ENCODE results near the gene WDR37.
A peak's percentile ranks its signal among the peaks of the same experiment; 100 is the strongest.
"Not testable (repeated sequence)": the region's sequence is repeated elsewhere in the genome, so short reads cannot be mapped to it uniquely, and the experiment has no call there.

The WDR37 gene

DNA sequence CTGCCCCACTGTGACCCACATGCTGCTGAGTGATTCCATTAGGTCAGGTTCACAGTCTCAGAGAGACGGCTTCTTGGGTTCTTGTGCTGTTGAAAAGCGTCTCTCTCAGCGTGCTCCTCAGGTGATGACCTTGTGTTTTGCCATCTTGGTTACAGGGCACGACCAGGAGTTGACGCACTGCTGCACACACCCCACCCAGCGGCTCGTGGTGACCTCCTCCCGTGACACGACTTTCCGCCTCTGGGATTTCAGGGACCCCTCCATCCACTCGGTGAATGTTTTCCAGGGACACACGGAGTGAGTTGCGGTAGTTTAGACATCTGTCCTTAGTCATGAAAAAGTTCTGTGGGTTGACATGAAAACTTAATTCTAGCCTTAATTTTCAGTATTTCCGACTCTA lies 48.8 kb downstream of the WDR37 start:
- ATAC-seq = no peak
- DNase-seq = no peak

DNA sequence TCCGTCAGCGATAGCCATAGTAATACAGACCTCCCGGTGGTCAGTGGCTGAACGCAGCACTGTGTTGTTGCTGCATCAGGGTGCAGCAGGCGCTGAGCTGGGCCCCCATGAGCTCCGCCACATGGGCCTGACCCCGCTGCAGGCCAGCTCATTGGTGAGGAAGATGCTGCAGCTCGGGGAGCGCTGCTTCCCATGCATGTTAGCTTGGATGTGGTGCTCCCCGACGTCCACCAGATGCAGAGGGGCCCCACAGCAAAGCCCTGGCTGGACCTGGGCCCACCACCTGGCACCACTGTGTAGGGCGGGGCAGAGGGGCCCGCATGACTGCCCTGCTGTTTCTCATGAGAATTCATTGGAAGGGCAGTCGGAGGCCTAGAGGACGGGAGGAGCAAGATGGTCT lies 50.8 kb downstream of the WDR37 start:
- DNase-seq (no peak), ATAC-seq (no peak)

DNA sequence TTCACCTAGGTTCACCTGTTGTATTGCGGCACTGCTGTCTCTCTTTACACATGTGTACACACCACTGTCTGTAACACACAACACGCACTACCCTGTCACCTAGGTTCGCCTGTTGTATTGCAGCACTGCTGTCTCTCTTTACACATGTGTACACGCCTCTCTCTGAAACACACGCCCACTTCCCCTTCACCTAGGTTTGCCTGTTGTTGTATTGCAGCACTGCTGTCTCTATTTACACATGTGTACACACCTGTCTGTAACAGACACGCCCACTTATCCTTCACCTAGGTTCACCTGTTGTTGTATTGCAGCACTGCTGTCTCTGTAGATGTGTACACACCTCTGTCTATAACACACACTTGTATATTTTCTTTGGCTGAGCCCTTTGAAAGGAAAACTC lies 51.5 kb downstream of the WDR37 start:
- ATAC-seq (no peak), DNase-seq (no peak)

DNA sequence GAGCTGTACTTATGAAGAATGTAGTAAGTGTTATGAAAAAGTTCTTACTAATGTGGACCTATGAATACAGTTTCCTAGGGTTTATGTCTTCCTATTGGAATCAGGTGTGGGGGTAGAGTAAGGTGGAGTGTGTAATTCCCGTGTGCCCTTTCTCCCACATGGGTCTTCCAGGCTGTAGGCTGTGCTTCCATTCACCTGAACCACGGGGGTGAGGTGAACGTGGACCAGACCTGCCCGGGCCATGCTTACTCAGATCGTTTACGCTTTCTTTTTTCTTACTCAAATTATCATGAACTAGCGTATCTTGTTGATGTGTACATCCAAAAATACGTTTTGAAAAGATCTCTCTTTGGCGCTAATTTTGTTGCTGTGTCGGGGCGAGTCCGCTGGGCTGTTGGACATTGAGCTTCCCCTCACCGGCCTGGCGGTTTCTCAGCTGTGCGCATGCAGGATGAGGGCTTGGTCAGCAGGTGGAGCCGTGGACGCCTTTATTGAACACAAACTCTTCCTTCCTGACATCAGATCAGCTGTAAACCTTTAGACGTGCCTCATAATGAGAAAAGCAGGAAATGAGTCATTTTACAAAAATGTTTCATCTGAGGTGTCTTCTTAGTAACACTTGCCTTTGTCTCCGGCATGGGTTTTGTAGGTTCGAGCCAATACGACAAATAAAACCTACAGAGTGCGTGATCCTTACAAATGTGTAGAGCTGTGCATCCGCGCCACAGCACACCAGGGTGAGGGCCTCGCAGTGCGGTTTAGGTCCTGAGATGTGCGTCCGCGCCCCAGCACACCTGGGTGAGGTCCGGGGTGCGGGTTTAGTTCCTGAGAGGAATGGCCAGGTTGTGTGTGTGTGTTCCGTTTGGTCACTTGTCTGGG lies 53.8 kb downstream of the WDR37 start:
- ATAC-seq = peak; percentile 92

DNA sequence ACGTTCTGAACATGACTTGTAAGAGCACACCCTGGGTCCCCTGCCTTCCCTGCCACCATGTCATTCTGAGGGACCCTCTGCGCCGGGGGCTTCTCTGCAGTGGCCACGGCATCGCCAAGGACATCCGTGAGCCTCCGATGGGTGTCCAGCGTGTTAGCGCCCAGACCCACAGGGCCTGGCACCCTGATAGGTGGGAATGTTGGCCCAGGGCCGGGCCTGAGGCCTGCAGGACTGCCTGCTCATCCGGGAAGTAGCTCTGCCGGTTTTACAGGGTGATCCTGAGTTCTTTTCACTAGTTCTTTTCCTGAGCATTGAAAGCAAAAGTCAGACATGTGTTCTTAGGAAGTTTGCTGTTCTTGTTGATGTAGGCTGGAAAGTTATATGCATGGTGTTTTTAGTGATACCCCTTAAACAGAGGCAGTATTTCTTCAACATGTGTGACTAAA lies 54.5 kb downstream of the WDR37 start:
- ATAC-seq = peak; percentile 10
- DNase-seq = no peak

More for the DNA sequence above, 53.8 kb downstream of the WDR37 start:
- peak; percentile 78 for DNase-seq

DNA sequence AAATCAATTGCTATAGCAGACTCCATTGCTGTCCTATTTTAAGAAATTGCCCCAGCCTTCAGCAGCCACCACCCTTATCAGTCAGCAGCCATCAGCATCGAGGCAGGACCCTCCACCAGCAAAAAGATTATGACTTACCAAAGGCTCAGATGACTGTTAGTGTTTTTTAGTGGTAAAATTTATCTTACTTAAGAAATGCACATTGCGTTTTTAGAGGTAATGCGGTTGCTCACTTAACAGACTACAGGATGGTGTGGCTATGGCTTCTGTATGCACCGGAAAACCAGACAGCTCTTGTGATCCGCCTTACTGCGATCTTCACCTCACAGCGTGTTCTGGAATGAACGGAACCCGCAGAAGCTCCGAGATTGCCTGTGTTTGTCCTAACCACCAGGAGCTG lies 58.1 kb downstream of the WDR37 start:
- DNase-seq = no peak
- no peak for ATAC-seq

DNA sequence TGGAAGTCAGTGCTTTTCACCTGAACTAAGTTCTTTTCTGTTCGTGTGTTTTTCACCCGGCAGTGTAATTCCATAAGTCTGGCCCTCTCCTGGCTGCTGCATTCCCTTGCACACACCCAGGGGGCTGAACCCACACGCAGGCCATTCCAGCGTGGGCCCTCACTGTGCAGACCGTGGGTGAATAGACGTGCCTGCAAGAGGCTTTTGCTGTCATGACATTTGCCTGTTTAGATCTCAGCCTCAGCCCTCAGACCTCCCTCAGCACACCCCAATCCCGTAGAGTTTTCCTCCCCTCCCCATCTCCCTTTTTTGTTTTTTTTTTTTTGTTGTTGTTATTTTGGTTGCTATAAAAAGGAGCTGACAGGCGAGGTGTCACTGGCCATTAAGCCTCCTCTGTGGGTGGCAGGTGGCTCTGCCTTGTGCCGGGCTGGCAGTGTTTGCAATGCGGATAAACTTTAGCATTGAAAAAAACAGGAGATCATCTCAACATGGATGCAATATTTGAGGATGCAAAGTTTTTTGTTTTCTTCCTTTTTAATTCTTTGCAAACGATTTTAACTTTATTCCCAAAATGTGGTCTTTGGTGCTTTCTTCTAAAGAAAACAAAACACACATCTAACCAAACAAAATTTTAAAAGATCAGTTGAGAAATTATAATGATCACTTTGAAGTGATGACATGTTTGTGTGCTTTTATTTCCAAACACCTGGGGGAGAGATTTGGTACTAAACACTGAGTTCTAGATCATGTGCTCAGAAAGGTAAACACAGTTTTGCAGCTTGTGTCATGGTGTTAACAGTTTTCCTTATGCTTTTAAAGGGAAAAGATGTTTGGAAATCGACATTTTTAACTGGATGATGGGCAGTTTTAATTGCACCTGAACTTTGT lies 58.8 kb downstream of the WDR37 start:
- ATAC-seq (no peak), DNase-seq (no peak)

DNA sequence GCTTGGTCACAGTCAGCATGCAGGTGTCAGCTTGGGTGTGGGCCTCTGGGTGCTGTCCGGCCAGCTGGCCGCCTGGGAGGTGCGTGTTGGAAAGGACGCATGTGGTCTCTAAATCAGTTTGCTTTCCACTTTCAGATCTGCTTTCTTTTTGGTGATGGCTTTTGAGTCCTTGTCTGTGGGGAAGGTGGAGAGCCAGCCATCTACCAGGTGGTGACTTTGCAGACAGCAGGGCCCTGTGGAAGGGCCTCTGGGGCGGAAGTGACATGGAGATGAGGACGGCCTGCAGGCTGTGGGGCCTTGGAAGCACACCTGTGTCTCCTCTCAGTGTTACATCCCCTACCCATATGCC lies 59.4 kb downstream of the WDR37 start:
- no peak for DNase-seq
- no peak for ATAC-seq

DNA sequence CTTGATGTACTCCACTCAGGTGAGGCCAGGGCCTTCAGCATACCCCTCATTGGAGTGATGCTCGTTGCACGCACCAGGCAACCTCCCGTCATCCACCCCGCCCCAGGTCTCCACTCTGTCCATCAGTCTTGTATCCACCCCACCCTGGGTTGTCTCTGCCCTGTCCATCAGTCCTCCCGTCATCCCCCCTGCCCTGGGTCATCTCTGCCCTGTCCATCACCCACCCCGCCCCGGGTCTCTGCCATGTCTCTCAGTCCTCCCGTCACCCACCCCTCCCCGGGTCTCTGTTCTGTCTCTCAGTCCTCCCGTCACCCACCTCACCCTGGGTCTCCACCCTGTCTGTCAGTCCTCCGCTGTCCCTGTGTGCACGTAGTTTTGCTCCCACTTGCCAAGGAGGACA lies 59.9 kb downstream of the WDR37 start:
- ATAC-seq (no peak), DNase-seq (no peak)

DNA sequence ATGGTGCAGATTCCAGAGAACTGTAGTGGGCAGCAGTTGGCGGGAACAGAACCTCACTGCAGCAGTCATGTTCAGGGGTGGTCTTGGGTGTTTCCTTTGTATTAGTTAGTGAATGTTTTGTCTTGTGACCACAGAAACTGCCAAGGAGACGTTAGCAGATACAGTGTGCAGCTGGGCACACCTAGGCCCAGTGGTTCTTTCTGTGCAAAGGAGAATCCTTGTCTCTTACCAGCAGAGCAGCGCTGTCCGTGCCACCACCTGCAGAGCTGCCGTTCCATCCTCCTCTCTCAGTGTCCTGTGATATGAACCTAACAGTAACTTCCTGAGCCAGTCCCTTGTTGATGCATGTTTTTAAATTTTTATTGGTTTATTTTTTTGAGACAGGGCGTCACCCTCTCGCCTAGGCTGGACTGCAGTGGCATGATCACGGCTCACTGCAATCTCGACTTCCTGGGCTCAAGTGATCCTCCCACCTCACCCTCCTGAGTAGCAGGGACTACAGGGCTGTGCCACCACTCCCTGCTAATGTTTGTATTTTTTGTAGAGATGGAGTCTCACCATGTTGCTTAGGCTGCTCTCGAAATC lies 60.6 kb downstream of the WDR37 start:
- ATAC-seq = no peak
- DNase-seq = no peak

DNA sequence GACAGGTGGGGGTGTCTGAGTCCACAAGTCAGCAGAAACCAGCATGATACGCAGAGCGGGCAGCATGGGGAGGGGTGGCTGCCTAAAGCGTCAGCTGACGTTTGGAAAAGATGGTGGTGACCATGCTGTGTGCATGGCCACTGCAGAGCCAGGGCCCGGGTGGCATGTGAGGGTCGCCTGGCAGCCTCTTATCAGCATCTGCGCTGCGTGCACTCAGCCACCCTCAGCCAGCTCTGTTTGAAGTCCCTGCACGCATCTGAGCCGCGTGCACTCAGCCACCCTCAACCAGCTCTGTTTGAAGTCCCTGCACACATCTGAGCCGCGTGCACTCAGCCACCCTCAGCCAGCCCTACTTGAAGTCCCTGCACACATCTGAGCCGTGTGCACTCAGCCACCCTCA lies 61.5 kb downstream of the WDR37 start:
- ATAC-seq (no peak), DNase-seq (no peak)

DNA sequence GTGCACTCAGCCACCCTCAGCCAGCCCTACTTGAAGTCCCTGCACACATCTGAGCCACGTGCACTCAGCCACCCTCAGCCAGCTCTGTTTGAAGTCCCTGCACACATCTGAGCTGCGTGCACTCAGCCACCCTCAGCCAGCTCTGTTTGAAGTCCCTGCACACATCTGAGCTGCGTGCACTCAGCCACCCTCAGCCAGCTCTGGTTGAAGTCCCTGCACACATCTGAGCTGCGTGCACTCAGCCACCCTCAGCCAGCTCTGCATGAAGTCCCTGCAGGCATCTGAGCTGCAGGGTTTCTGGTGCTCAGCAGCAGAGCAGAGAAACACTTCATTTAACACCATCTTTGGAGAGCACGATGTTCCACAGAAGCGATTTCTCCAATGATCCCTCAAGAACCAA lies 62.1 kb downstream of the WDR37 start:
- not testable (repeated sequence) for ATAC-seq, DNase-seq

DNA sequence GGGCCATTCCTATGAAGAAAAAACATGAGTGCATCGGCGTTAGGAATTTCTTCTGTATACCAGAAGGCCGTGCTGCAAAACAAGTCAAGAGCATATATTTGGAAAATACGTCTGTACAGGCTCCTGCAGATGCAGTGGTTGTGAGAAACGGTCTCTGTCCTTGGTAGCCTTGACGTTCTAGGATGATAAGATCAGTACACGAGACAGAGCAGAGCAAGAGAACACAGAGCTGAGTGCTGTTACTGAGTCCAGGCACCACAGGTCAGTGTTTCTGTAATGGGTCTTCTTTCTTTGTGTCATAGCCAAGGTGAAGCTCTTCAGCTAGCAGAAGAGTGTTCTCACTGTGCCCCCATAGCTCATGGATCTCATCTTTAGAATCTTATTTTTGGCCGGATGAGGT lies 62.8 kb downstream of the WDR37 start:
- DNase-seq = no peak
- ATAC-seq = no peak

DNA sequence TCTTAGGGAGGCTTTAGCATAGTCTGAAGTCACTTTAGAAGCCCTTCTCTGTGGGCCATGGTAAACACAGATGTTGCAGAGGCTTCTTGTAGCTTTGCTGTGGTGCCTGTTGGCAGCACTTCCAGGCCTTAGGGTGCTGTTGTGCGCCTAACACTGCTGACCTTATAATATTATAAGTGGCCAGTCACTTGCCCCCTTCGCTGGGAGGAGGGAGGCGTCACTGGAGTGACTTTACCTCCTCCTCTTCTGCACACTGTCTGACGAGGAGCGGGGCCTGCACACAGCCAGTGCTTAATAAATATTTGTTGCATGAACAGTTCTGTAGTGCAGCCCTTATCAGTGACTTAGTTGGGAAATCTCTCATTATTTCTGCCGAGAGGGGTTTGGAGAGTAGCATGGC lies 63.3 kb downstream of the WDR37 start:
- DNase-seq = no peak
- no peak for ATAC-seq

DNA sequence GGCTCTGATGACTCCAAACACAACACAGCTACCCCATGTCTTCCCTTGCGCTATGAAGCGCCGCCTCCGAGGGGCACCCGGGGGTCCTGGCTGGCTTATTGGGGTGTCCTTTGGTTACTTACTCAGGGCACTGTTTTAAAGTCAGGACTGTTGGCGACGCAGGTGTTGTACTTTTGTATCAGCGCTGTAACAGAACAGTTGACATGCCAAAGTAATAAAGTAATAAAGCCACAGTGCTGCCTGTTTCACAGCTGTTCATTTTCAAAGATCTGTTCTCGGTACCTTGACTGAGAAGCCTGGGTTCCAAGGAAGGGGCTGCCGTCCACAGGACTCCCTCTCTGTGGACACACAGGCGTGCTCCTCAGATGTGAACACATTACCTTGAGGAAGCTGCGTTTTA lies 64.1 kb downstream of the WDR37 start:
- no peak for DNase-seq
- no peak for ATAC-seq

DNA sequence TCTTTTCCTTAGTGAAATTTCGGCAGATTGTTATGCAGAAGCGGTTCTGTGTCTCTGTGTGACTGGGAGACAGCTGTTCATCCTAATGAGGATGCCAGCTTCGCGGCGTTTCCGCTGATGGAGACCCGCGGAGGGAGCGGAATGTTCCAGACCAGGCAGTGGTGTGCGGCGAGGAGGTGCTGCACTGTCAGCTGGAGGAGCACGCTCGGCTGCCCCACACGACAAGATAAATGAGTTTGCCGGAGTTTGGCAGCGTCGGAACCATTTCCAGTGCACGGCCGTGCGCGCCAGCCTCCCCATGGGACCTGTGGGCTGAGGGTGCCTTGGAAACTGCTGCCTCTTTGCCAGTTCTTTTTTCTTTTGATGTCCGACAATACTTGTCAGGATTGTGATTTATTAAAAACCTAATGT lies 64.6 kb downstream of the WDR37 start:
- DNase-seq = no peak
- ATAC-seq = no peak

DNA sequence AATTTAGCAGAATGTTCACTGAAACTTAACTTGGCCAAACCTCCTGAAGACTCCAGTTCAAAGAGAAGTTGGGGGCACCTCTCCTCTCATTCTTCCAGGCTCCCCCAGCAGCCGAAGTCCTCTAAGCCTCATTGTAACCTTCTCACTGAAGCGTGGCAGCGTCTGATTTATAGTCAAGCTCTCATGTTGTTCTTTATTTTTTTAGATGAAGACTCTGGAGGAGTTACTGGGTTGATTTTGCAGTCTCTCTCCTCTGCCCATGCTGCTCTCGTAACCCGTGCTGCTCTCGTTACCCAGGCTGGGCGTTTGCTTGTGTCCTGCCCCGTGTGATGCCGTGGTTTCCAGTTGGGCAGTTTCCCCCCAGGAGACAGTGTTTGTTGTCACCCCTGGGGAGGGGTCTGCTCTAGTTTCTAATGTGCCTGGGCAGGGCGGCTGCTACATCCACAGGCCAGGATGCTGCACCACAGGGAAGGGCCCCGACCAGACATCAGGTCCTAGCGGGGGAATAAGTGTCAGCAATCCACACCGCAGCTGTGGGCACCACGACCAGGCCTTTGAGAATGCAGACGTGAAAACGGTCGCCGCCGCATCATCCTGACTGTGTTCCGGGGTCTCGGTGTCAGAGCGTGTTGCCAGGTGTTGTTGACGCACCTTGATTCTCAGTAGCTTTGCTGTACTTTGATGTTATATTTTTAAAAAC lies 65.2 kb downstream of the WDR37 start:
- DNase-seq (no peak), ATAC-seq (no peak)

DNA sequence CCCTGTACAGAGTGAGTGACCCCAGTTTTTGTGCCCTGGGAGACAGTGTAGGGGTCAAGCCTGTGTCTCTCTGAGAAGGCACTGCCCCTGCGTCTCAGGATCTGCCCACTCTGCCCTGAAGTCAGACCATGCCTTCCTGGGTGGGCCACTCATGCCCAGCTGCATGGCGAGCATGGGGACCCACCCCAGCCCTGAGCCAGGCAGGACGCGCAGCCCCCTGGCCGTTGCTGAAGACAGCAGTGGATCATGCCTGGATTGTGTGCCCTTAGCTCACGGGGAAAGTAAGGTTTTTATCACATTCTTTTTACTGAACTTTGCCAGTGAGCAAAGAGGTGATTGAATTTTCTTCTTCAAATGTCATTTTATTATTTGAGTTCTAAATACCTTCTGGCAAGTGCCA lies 66.2 kb downstream of the WDR37 start:
- ATAC-seq = no peak

DNA sequence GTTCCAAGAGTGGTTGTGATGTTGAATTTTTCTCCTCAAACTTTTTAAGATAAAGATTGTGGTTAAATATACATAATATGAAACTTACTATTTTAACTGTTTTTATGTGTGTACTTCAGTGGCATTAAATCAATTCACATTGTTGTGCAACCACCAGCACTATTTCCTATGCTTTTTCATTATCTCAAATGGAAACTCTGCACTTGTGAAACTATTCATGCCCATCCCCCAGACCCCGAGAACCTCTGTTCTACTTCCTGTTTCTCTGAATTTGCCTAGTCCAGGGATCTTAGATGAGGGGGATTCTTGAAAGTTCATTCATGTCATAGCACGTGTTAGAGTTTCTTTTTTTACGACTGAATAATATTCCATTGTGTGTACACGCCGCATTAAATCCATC lies 67.0 kb downstream of the WDR37 start:
- DNase-seq = peak; percentile 33
- no peak for ATAC-seq

More for the DNA sequence above, 66.2 kb downstream of the WDR37 start:
- DNase-seq = no peak

DNA sequence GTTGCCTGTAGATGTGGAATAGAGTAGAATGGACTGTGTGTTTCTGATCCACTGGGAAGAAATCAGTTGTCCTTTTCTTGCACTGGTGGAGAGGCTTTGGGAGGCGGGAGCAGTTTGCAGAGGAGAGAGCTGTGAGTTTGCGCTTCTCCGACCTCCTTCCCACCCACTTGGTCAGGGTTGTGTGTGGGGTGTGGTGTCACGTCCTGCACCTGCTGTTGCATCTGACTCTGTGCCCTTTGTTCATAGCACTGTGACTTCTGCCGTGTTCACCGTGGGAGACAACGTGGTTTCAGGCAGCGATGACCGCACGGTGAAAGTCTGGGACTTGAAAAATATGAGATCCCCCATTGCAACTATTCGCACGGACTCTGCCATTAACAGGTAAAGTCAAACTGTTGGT lies 67.8 kb downstream of the WDR37 start:
- no peak for ATAC-seq

DNA sequence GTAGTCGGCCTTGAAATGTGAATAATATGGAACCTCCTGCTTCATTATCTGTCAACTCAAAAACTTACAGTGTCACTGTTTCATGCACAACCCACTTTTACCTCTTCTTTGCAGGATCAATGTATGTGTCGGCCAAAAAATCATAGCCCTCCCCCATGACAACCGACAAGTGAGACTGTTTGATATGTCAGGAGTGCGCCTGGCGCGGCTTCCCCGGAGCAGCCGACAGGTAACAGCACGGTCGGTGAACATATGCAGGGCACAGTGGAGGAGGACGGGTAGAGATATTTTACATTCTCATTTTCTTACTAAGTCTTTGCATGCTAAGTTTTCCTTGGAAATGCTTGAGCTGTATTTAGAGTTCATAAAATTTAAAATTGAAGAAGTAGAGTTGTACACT lies 68.6 kb downstream of the WDR37 start:
- DNase-seq = no peak
- ATAC-seq = no peak

More for the DNA sequence above, 67.8 kb downstream of the WDR37 start:
- DNase-seq = no peak

DNA sequence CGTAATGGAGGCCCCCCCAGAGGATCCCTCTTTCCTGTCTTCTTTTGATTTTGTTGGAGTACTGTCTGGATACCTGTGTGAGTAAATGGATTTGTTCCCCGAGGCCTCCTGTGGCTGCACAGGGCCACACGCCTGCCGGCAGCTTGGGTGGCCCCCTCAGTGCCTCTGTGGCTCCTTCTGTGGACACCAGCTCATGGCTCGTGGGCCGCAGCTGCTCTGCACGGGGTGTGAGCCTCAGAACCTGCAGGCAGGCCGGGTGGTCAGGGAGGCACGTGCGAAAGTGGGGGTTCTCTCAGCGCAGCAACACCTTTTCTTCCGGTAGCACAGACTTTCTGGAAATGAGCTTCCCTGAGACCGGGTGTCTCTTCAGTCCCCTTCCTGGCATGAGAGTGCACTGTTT lies 70.3 kb downstream of the WDR37 start:
- no peak for ATAC-seq
- no peak for DNase-seq
